Measurements from ENCODE around the gene ACADS.

ACADS gene

DNA sequence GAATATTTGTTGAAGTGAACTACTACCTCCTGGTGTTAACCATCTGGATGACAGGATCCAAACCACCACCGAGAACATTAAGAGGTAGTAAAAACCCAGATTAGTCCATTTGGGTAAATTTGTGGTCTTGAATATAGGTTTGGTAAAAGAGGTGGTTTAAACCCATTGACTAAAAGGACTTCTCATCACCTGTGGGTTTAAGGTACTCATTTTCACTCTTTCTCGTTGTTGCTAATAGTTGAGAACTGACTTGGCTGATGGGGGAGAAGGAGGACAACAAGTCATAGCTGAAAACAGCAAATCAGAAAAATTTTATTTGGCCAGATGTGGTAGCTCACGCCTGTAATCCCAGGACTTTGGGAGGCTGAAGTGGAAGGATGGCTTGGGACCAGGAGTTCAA lies 59.2 kb downstream of the ACADS start:
- H3K27ac ChIP-seq (ENCODE audit: low read depth, low read length), result no peak overlapping the region
- H3K27me3 ChIP-seq (ENCODE audit: control insufficient read depth in 1 of 2, insufficient read depth in 2 of 2, low read length in 2 of 2), result no peaks in the 10 kb centered on the region
- no peak overlapping the region for H3K4me3 ChIP-seq (ENCODE audit: low read depth in 1 of 2, low read length in 2 of 2)
- no peaks in the 10 kb centered on the region for H3K9me3 ChIP-seq (ENCODE audit: control insufficient read depth in 1 of 2, low read length in 2 of 2)
- H3K36me3 ChIP-seq (ENCODE audit: control insufficient read depth in 1 of 2, insufficient read depth in 2 of 2, low read length in 2 of 2), result peaks cover 13 to 36% of the 10 kb centered on the region in 2 donors
- H3K4me1 ChIP-seq (ENCODE audit: control insufficient read depth in 1 of 2, insufficient read depth in 2 of 2, low read length in 2 of 2), result no peaks in the 10 kb centered on the region
- H3K9ac ChIP-seq (ENCODE audit: low read depth in 1 of 2, low read length in 2 of 2), result no peak overlapping the region

DNA sequence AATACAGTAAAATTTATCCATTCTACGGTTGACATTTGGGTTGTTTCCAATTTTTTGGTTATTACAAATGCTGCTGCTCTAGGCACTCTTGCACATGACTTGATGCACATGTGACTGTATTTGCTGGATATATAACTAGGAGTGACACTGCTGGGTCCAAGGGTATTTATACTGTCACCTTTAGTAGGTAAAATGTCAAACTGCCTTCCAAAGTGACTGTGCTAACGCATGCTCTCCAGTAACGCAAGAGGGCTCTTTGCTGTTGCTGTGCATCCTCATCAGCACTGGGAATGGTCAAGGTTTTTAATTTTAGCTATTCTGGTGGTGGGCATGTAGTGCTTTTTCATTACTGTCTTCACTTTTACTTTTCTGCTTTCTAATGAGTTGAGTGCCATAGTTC lies 62.3 kb downstream of the ACADS start:
- Histone ChIP-seq H3K4me1 (ENCODE audit: control insufficient read depth in 1 of 2, insufficient read depth in 2 of 2, low read length in 2 of 2) (peaks cover 0 to 6% of the 10 kb centered on the region in 2 donors), H3K4me3 (ENCODE audit: low read depth in 1 of 2, low read length in 2 of 2) (no peak overlapping the region), H3K9ac (ENCODE audit: low read depth in 1 of 2, low read length in 2 of 2) (no peak overlapping the region), H3K9me3 (ENCODE audit: control insufficient read depth in 1 of 2, low read length in 2 of 2) (no peaks in the 10 kb centered on the region), H3K27me3 (ENCODE audit: control insufficient read depth in 1 of 2, insufficient read depth in 2 of 2, low read length in 2 of 2) (no peaks in the 10 kb centered on the region), H3K36me3 (ENCODE audit: control insufficient read depth in 1 of 2, insufficient read depth in 2 of 2, low read length in 2 of 2) (peaks cover 10 to 18% of the 10 kb centered on the region in 2 donors), H3K27ac (ENCODE audit: low read depth, low read length) (no peak overlapping the region)

Data from duodenal mucosa (tissue), 2 donors.